HG03571 (cell line): Measurements from ENCODE around the gene CELF2.

Source experiments
- ATAC-seq: cut with Tn5 transposase; IDR thresholded peaks from one replicate; pipeline ENCODE4 v1.9.1; 2021; ENCODE audit not compliant: unreplicated experiment

CELF2 gene

DNA sequence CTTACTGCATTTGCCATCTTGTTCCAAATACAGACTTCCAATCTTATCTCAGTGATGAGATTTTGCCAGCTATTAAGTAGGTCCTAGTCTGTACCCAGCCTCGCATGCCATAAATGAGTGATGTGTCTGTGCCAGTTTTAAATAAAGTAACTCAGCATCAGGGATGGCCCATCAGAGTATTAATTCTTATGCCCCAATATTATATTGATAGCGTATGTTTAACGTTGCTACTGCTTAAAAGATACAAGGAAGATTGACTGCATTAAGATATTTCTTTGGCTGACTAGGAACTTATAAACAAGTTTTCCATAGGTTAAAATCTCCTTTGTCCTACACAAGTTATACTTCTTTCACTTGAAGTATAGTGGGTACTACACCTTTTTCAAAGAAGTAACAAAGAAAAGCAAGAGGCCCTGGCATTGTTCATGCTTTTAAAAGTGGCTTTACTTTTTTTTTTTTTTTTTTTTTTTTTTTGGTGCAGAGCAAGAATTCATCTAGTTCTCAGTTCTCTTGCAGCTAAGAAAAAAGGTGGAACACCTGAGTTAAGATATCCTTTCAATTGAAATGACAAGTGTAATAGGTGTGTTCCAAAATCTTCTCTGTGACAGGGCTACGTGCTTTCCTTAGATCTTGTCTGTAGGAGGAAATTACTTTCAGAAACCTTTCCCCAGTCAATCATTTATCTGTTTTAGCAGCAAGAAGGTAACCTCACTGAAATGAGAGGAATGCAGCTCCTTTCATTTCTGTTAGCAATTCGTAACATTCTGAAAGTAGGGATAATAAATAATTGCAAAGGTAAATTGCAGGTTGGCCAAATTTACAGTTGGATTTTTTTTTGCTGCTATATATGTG, 245.0 kb downstream of the CELF2 start:
- no peak for ATAC-seq

DNA sequence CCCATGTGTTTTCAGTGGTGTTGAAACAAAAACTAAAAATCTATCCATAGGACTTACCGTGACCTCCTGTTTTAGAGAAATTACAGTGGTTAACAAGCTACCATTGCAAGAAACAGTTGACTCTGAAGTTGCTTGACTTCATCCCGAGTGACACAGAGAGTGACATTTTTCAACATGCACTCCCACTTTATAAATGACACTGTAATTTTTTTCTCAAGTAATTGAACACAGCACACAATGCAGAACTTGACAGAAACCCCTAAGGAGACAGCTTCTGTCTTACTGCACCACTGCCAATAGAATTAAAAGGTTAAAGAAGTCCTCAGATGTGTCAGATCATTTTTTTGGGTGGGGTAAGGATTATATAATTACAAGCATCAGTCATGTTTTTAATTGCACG, 246.1 kb downstream of the CELF2 start:
- no peak for ATAC-seq

DNA sequence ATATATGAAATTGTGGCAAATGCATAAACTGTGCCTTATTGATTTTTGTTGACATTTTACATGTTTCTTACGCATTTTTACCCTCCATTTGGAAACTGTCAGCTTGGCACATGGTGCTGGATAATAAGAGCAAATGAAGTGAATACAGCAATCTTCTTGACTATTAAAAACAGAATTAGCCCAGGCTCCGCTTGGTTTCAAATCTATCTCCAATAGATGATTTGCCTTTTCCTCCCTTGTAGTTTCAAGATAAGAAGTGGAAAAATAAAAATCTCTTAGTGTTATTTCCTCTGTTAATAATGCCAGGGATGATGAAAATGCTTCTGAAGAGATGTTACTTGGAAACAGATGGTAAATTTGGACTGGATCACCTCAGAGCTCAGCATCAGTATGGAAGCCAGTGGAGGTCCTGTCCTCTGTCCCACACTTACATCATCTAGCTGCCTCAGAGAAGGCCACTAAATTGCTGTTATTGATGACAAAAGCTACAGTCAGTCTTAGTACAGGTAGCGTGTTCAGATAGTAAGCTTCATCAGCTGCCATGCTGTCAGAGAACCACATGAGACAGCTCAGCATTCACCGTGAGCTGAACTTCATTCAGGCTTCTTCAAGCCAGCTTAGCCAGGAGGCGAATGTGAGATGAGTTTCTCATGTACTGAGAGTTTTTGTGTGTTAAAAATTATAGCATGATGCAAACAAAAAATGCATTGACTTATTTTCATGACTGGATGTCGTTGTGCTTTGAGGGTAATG, 246.8 kb downstream of the CELF2 start:
- no peak for ATAC-seq

DNA sequence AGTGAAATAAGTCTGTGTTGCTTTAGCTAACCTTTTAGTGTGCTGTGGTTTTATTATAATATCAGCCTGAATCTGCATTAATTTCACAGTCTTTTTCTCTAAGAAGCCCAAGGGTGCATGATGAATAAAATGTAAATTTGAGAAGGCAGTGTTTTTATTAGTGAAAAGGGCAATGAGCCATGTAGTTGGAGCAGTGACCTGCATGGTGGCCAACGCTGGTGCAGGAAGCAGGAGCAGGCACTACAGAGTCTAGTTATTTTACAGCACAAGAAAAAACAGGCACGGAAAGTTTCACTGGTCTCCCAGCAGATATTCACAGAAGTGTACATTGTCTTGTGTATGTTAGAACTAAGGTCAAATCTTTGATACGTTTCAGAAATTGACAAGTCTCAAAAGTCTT, 247.8 kb downstream of the CELF2 start:
- no peak for ATAC-seq

DNA sequence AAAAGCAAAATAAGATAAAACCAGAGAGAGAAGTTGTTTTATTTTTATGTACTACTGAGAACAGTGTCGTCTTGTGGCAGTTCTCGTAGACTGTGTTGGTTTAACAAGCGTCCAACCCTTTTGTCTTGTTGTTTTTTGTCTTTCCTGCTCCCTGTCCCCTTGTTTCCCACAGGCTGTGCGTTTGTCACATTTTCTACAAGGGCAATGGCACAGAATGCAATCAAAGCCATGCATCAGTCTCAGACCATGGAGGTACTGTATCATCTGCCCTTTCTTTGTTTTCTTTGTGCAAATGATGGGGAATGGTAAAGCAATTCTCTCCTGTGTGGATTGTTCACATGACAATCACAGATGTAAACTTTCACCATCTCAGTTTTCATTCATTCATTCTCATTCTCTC, 248.8 kb downstream of the CELF2 start:
- ATAC-seq, result no peak

DNA sequence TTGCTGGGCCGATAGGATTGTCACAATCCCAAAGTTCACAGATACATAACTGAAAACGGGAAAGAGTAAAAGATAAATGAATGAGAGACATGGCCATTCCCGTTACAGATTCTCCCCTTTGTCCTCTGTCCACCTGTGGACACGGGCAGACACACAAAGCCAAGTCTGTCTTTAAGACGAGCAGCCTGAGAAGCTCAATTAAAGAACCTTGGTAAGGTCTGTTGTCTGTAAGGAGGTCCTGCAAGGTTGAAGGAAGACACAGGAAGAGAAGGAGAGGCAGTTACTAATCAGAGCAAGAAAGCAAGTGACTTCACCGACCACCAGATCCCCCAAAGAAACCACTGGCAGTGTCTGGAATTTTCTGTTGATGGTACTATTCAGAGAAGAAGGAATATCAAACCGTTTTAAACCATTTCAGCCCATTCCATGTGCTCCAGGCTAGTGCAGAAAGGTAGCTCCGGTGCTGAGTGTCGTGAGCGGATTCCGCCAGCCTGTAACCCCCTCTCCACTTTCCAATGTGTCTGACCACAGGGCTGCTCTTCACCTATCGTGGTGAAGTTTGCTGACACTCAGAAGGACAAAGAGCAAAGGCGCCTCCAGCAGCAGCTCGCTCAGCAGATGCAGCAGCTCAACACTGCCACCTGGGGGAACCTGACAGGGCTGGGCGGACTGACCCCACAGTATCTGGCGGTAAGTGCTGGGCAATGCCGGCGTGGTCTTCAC, 252.6 kb downstream of the CELF2 start:
- peak; percentile 60 for ATAC-seq

DNA sequence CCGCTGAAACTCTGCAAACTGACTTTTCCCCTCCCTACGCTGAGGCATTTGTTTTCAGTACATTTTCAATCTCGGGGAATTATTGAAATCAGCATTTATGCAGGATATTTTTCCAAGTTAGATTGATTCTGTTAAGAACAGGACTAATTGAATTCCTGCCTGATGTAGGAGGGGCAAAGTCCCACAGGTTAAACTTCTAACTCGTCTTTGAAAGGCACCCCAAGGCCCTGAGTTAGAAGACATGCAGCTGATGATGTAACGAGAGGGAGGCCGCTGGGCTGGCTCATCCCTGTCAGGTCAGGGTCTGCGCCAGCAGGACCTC, 253.1 kb downstream of the CELF2 start:
- no peak for ATAC-seq

DNA sequence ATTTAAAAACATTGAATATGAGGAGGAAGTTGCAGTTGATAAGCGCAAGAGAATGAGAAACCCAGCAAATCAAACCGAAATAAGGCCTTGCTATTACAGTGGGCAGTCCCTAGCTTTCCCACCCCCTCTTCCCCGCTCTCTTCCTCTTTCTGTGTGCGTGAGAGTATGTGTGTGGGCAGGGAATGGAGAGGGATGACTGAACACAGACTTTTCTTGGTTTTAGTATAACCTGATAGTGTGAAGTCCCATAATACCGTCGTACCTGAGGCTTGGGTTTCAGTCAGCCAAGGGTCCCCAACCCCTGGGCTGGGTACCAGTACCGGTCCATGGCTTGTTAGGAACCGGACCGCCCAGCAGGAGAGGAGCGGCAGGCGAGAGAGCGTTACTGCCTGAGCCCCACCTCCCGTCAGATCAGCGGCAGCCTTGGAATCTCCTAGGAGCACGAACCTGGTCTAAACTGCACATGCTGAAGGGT, 255.3 kb downstream of the CELF2 start:
- ATAC-seq, result peak; percentile 59

DNA sequence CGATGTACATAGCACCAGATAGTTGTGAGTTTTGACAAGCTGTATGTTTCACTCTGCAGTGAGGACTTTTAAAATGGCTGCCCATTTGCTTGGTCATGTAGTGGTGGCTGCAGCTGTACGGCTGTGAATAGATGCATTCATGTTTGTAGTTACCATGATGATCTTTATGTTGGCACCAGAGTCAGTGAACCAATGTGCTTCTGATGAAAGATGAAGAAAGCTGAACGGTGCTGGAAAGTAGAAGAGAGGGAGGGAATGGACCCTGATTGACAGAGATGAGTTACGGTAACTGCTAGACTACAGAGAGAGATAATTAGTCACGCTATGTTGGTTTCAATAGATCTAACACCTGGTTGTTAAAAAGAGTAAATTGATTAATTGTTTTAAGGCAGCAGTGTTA, 256.8 kb downstream of the CELF2 start:
- ATAC-seq, result no peak

DNA sequence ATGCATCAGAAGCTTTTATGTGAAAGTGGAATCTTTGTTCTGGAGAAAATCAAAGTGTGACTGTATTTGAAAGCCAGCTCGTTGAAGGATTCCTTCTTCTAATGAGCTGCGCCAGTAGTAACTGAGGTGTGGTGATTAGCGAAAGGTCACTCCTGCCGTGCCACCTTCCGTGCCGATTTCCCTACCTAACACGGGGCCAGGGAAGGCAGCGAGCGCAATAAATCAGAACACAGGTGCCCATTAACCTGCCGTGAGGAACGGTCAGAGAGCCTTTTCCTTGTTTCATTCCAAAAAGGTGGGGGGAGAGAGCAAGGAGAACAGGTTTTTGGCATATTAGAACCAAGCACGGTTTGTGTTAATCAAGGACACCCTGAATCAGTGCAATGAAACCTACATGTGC, 258.0 kb downstream of the CELF2 start:
- ATAC-seq, result no peak

DNA sequence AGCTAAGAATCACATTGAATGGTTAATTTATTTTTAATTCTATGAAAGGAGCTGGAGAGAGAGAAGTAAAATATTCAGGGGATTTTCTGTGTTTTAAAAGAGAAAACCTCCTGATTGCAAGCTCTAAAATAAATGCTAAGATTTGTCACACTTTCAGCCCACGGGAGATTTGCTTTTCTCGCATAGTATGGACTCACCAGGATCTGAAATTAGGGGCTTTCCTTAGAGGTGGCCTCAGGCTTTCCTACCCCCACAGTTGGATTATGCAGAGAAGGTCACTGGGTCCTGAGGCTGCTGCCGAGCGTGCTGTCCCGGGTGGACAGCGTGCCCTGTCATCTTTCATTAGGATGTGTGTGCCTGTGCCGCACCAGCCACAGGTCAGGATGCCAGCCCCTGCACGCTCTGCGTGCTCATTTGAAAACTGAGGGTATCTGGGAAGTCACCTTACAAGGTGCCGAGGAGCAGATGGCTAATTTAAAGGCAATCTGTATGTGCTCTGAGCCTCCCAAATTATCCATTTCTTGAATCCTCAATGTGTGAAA, 258.8 kb downstream of the CELF2 start:
- no peak for ATAC-seq

DNA sequence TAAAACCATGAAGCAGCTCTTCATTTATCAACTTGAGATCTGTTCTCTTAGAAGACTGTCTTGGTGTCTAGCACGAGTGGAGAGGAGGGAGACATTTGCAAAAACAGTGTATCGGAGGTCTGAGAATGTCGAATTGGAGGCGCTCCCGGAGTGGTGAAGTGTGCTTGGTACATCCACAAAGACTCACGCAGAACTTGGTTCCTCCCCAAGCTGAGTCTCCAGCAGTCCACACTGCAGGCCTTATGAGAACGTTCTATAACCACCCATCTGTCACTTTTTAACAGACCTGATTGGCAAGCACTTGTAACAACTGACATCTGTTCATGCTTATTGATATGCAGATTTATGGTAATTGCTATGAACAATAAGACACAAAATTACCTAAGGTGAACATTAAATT, 261.6 kb downstream of the CELF2 start:
- no peak for ATAC-seq

DNA sequence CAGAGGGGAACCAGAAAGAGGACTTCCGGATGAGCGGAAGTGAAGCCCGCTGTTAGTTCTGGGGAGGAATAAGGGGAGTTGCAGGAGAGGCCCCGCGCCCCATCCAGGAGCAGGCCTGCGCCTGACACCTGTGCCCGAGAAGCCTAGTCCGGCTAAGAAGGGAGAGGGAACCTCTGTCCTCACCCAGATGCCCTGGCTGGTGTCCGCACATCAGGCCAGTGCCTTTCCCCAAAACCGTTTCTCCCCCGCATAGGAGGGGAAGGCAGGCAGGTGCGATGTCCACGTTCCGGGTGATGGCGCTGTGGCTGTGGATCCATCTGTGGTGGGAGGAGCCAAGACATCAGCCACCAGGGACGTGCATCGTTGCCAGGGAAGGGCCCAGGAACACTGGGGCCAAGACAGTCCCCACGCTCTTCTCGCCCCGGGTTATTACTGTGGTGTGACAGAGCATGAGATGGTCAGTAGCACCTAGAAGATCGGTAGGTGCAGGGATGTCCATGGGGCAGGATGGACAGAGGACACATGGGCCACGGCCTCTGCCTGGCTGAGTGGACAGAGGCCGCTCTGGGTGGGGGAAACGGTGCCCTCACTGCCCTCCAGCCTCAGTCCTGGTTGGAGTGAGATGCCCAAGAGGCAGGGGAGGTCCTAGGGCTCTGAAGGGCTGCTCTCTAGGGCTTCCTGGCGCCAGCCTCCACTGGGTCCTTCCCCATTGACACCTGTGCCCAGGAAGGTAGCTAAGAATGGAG, 262.7 kb downstream of the CELF2 start:
- no peak for ATAC-seq

DNA sequence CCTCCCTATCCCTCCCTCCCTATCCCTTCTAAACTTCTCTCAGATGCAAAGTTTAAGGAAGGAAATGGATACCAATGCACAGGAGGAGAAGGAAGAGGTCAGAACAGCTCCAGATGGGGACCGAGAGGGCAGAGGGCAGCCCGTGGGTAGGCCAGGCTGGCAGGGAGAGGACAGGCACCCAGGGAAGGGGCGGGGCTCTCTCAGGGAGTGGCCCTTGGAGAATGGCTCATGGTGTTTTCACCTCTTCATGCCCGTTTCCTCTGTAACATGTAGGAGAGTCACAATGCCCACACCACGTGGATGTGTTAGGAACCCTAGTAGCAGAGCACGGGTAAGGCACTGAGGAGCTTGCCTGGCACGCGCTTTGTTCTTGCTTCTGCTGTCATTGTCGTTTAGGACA, 264.5 kb downstream of the CELF2 start:
- no peak for ATAC-seq

DNA sequence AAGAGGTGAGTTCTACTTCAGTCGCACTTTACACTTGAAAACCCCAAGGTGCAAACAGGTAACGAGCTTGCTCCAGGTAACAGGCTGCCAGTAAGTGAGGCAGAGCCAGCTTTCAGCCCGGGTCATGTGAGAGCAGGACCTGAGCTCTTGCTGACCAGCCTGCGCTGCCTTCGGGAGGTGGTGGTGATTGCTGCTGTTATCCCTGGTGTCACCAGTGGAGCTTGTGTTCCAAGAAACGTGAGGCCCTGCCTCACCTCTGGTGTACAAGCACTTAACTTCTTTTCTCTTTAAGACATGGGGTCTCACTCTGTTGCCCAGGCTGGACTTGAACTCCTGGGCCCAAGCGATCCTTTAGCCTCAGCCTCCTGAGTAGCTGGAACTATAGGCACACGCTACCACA, 265.0 kb downstream of the CELF2 start:
- no peak for ATAC-seq

DNA sequence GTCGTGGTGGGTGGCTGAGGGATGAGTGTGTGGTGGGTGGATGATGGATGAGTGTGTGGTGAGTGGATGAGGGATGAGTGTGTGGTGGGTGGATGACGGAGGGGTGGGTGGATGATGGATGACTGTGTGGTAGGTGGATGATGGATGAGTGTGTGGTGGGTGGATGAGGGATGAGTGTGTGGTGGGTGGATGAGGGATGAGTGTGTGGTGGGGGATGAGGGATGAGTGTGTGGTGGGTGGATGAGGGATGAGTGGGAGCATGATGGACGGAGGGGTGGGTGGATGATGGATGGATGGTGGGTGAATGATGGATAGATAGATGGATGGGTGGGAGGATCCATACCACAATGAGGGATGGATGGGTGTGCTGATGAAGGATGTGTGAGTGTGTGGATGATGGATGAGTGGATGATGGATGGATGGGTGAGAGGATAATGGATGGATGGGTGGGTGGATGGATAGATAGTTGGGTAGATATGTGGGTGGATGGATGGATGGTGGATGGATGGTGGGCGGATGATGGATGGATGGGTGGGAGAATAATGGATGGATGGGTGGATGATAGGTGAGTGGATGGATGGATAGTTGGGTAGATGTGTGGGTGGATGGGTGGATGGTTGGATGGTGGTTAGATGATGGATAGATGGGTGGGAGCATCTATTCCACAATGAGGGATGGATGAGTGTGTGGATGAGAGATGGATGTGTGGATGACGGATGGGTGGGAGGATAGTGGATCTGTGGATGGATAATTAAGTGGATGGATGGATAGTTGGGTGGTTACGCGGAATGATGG, 266.8 kb downstream of the CELF2 start:
- ATAC-seq, result no peak

DNA sequence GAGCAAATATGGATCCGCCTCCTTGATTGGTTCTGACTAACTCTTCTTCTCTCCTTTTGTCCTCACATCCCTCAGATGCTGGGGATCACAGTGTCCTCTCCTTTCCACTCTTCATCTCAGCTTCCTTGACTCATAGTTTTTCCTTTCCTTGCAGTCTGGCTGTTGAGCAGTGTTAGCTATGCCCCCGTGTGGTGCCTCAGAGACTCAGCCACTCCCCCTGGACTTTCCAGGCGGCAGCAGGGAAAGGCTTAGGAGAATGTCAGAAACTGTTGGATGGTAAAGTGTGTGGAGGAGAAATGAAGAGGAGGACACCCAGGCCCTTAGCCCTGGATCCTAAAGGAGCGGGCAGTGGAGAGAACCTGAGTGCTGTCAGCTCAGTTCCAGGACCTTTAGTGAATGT, 267.5 kb downstream of the CELF2 start:
- no peak for ATAC-seq

DNA sequence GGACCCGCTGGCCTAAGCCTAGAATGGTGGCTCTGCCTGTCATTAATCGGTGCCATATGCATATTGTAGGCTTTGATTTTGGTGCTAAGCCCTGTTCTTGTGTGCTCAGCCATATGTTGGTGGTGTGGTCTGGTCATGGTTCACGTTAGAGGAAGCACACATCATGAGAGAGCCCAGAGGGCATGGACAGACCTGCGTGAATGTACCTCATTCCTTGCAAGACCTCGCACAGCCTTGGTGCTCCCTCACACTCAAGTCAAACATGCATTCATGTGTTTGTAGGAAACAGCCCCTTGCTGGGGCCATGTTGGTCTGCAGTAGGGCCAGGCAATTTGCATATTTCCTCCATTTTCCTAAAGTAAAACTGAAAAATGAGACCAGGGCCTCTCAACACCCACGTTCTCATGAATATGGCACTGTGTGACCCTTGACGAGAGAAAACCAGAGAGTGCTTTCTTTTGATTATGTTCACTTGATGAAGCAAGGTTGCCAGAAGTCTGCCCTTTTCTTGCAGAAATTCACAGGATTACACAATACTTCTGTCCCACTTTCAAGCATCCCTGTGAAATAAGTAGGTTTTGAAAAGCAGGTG, 268.7 kb downstream of the CELF2 start:
- peak; percentile 78 for ATAC-seq

DNA sequence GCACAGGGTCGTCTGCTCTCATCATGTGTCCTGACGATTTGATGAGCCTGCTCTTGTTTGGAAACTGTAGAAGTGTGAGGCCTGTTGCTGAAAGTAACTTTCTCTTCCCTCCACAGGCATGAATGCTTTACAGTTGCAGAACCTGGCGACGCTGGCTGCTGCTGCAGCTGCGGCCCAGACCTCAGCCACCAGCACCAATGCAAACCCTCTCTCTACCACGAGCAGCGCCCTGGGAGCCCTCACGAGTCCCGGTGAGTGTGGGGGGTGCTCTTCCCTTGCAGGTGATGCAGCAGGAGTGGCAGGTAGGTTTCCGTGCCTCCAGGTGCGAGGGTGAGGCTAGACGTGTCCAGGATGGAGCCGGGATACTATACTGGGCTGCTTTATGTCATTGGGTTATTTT, 270.6 kb downstream of the CELF2 start:
- ATAC-seq, result no peak
